AG09309 (cell line): Measurements from ENCODE around the gene JPH2.

Experiments
- DNase-seq: peaks from one replicate; pipeline ENCODE4 v3.0.0-alpha.2; 2010; ENCODE audit warnings: low read depth
- H3K4me3 ChIP-seq: 2 replicates; pipeline ENCODE4 v1.5.1; 2011; ENCODE audit warnings: mild to moderate bottlenecking, low read depth, low read length, moderate library complexity; ENCODE audit not compliant: control insufficient read depth
- TF ChIP-seq, protein P1 (sequence below): IDR thresholded peaks from 2 replicates; pipeline ENCODE4 v1.5.1; 2011; ENCODE audit warnings: mild to moderate bottlenecking, low read depth, low read length, inconsistent platforms; ENCODE audit not compliant: insufficient read depth, control insufficient read depth; ENCODE audit errors: missing control alignments

Gene JPH2

DNA sequence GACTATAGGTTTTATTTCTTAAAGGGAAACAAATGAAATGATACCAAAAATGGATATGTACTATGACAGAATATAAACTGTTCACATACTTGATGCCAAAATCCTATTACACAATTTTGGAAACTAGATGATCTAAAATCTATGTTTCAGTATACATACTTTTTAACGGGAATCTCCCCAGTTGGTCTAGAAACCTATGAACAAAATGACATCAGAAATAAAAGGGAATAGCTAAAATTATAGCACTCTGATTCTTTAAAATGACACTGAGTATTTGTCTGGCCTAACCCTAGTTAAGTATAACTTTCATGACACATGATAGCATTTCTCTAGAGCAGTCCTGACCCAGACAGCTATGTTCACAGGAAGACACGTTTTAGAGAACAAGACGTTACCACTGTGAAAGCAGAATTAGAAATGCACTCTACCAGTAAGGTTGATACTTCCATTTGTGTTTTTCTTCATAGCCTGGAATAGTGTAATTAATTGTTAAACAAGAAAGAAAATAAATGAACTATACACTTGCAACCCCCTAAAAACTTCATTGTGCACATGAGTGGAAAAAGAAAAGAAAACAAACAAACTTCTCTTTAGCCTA lies 20.2 kb upstream of the JPH2 start:
- H3K4me3 ChIP-seq = no peak overlapping the region
- TF ChIP-seq, protein P1, sequence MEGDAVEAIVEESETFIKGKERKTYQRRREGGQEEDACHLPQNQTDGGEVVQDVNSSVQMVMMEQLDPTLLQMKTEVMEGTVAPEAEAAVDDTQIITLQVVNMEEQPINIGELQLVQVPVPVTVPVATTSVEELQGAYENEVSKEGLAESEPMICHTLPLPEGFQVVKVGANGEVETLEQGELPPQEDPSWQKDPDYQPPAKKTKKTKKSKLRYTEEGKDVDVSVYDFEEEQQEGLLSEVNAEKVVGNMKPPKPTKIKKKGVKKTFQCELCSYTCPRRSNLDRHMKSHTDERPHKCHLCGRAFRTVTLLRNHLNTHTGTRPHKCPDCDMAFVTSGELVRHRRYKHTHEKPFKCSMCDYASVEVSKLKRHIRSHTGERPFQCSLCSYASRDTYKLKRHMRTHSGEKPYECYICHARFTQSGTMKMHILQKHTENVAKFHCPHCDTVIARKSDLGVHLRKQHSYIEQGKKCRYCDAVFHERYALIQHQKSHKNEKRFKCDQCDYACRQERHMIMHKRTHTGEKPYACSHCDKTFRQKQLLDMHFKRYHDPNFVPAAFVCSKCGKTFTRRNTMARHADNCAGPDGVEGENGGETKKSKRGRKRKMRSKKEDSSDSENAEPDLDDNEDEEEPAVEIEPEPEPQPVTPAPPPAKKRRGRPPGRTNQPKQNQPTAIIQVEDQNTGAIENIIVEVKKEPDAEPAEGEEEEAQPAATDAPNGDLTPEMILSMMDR = no peak
- no peak for DNase-seq

DNA sequence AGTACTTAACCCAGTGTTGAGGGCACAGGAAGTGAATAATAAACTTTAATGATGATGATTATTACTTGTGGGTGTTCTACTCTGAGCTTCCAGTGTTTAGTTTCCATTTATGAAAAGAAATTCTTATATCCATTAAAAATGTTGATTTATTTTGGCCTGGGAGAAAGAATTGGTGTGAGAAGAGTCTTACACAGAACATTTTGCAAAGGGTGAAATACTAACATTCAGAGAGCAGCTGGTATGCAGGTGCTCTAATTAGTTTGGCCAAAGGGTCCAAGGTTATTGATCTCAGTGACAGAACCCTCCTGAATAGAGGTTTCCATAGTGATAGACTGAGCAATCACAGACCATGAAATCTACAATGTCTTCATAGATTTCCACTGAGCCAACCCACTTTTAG lies 19.1 kb upstream of the JPH2 start:
- TF ChIP-seq, protein P1 = no peak
- H3K4me3 ChIP-seq = no peak overlapping the region
- no peak for DNase-seq

DNA sequence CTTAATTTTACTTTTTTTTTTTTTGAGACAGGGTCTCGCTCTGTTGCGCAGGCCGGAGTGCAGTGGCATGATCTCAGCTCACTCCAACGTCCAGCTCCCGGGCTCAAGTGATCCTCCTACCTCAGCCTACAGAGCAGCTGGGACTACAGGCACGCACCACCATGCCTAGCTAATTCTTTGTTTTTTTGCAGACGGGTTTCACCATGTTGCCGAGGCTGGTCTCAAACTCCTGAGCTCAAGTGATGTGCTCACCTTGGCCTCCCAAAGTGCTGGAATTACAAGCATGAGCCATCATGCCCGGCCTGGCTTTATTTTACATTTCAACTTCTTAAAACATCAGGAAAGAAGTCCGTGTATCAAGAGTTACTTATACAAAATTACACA lies 17.8 kb upstream of the JPH2 start:
- DNase-seq = no peak
- no peak overlapping the region for H3K4me3 ChIP-seq
- TF ChIP-seq, protein P1 = no peak

DNA sequence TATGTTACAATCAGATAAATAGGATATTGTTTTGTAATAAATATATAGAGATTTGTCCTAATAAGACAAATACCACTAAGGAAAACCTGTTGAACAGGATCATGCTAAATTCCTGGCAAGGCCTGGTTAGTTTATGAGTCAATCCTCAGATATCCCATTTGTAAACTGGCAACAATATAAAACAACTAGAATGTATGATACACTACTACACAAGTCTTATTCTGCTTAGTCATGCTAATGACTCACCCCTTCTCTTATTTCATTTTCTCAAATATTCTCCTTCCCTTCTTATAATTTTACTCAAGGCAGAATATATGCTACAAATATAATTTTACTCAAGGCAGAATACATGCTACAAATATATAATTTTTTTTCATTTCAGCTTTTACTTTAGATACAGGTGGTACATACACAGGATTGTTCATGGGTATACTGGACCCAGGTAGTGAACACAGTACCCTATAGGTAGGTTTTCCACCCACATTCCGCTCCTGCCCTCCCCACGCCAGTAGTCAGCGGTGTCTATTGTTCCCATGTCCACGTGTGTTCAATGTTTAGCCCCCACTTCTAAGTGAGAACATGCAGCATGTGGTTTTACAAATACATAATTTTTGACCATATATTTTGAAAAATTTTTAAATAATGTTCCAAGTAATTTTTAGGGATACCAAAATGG lies 17.3 kb upstream of the JPH2 start:
- peak; percentile 86 for DNase-seq
- H3K4me3 ChIP-seq = no peak overlapping the region
- TF ChIP-seq, protein P1 = no peak

DNA sequence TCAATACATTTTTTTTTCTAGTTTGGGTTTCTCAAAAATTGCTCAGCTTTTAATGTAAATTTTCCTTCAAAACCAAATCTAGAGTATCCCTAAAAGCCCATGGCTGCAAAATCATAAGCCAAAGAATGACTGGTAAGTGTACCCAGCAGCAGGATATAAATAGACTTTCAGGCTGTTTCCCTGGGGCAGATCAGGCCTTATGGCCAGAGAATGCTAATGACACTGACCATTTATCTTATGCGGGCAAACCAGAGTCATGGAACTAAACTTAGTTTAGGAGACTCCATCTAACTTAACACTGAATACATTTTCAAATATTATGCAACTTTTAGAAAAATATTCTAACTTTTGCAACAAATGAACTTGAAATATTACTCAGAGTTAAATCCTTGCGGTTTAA lies 16.2 kb upstream of the JPH2 start:
- DNase-seq = no peak
- H3K4me3 ChIP-seq = no peak overlapping the region
- TF ChIP-seq, protein P1 = no peak

DNA sequence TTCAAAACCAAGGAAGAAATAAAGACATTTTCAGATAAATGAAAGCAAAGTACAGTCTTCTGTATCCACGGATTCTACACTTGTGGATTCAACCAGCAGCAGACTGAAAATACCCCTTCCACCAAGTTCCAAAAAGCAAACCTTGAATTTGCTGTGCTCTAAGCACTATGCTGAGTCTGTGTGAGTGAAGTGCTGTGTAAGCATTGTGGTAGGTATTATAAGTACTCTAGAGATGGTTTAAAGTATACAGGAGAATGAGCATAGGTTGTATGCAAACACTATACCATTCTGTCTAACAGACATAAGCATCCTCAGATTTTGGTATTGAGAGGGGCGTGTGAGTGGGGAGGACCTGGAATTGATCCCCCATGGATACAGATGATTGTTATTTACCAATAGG lies 14.0 kb upstream of the JPH2 start:
- no peak overlapping the region for H3K4me3 ChIP-seq
- TF ChIP-seq, protein P1 = no peak
- no peak for DNase-seq

DNA sequence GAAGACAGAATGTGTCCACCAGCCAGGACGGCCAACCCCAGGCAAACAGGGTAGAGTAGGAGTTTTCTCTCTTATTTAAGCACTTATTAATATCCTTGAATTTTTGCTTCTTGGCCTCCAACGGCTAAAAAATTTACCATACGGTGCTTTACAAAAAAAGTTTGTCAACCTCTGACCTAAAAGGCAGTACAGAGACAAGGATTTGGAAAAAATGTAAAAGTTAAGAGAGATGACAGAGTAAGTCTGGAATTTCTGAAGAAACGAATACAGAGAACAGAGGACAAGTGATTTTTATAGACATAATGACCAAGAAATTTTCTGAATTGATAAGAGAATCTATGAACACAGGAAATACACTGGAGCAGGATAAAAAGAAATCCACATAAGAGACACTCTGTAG lies 13.4 kb upstream of the JPH2 start:
- DNase-seq = no peak
- TF ChIP-seq, protein P1 = no peak
- no peak overlapping the region for H3K4me3 ChIP-seq
